Fibroblast of skin of right quadriceps (primary cell): ENCODE results near the gene SIPA1L3.

ENCODE experiments used
- DNase-seq: peaks from one replicate; pipeline ENCODE4 v3.0.0-alpha.2; 2013

Gene SIPA1L3

DNA sequence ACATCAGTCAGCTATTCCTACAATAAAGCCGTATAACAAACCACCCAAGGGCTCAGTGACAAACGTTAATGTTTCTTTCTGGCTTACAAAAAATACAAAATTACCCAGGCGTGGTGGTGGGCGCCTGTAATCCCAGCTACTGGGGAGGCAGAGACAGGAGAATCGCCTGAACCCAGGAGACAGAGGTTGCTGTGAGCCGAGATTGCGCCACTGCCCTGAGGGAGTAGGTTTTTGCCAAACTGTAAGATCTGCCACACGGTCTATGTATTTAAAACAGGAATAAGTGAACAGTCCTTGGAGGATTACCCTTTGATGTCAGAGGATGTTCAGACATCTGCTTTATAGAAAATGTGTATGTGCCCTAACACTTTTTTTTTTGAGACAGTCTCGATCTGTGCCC lies 211.2 kb downstream of the SIPA1L3 start:
- DNase-seq: no peak

DNA sequence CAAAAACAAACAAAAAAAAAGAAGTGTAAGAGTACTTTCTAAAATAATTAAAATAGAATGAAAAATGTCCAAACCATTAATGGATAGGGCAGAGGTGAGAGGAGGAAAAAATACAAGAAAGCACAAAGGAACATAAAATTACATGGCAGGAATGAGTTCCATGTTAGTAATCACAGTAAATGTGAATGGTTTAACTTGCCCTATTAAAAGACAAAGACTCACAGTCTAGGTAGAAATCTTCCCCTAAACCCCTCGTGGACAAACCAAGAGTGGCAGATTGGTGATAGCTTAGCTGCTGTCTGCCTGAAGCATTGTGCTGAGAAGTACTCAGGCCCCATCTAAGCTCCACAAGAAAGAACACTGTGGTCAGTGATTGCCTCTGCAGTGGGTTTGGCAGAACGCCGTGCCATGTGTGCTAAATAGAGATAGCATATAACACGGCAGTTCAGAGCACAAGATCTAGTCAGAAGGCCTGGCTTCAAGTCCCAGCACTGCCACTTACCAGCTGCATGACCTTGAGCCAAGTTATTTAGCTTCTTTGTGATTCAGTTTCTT lies 213.5 kb downstream of the SIPA1L3 start:
- DNase-seq: no peak

DNA sequence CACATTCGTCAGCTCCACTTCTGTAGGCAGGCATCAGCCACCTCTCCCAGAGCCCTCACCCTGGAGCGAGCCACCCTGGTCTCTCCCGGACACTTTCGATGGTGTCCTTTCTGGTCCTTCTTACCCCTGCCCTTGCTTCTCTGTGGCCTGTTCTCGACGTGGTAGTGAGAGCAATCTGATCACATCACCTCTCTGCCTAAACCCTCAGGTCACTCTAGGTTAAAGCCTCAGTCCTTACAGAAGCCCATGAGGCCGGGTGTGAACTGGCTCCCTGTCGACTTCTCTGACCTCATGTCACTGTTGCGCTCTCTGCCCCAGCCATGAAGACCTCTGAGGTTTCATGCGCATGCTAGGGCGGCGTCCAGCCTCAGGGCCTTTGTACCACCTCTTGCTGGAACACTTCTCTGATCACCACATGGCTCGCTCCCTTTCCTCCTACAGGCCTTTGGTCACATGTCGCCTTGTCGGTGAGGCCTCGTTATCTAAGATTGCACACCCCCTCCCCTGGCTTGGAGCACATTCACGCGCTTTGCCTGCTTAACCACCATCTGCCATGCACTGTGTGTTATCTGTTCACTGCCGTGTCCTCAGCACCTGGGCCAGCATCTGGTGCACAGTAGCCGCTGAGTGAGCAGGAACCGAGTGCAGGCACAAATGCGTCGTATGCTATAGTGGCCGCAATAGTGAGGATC lies 215.5 kb downstream of the SIPA1L3 start:
- DNase-seq: no peak

GRCh38 chr19:38125238-38125637 lies 218.2 kb downstream of the SIPA1L3 start:
- no peak for DNase-seq

DNA sequence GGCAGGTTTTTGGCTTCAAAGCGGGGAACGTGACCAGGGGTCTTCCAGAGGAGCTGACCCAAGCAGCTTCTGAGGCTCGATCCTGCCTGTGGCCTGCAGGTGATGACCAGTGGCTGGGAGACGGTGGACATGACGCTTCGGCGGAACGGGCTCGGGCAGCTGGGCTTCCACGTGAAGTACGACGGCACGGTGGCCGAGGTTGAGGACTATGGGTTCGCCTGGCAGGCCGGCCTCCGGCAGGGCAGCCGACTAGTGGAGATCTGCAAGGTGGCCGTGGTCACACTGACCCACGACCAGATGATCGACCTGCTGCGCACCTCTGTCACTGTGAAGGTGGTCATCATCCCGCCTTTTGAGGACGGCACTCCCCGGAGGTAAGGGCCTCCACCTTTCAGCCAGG lies 223.4 kb downstream of the SIPA1L3 start:
- no peak for DNase-seq

- DNase-seq: no peak
Measured at GRCh38 chr19:38132781-38133180, 225.8 kb downstream of the SIPA1L3 start.

- DNase-seq: no peak
Measured at GRCh38 chr19:38133319-38133718, 226.3 kb downstream of the SIPA1L3 start.

DNA sequence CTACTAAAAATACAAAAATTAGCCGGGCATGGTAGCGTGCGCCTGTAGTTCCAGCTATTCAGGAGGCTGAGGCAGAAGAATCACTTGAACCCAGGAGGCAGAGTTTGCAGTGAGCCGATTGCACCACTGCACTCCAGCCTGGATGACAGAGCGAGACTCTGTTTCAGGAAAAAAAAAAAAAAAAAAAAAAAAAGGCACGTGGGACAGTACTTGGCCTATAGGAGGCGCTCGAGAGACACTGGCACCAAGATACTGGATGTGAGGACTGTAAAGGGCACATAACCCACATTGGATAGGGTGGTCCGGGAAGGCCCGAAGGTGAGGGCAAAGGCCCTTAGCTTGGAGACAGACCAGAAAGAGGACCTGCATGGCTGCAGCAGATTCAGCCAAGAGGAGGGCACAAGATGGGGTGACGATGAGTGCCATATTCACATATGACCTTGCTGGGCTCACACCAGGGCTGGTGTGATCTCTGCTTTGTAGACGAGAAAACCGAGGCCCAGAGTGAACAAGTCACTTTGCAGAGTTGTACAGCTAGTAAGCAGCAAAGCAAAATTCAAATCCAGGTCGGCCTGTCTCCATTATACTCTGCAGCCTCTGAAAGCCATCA lies 227.6 kb downstream of the SIPA1L3 start:
- DNase-seq: peak; percentile 30

DNA sequence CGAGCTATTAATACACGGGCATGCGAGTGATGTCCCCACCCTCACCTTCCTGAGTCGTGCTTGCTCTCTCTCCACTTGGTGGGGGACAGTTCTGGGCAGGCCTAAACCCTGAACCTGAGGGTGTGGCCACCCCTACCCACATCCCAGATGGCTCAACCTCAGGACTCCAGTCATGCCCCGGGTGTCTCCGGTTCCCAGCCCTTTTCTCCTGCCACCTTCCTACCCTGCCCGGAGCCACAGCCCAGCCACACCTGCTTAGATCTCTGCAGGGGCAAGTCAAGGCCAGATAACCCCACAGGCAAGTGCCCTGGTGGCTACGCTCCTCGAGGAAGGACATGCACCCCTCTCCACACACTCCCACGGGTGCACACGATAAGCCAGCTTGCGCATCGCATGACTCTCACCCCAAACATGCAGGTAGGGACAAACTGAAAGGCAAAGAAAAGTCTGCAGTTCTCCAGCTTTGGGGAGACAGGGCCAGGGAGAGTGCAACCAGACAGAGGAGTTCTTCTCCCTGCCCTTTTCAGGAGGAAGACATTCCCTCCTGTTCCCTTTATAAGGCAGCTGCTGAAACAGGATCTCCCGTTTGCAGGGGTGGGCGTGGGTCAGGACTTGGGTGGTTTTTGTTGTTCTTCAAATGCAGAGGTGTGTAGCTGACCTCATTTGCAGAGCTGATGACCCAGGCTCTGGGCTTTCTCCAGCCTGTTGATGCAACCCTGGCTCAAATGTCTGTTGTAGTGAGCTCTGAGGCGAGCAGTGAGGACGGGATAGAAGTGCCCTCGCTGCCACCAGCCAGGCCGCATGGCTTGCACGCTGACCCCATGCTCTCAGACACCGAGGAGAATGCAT lies 228.4 kb downstream of the SIPA1L3 start:
- DNase-seq: no peak

GRCh38 chr19:38139122-38139521 lies 232.1 kb downstream of the SIPA1L3 start:
- no peak for DNase-seq

DNA sequence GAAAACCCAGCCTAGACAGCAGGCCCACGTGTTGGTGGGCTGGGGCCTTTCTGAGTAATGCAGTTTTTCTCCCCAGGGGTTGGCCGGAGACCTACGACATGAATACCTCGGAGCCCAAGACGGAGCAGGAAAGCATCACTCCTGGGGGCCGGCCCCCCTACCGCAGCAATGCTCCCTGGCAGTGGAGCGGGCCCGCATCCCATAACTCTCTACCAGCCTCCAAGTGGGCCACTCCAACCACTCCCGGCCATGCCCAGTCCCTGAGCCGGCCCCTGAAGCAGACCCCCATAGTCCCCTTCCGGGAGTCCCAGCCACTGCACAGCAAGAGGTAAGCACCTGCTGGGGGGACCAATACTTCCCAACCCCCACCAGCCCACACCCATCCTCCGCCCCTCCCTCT lies 234.1 kb downstream of the SIPA1L3 start:
- DNase-seq: no peak

DNA sequence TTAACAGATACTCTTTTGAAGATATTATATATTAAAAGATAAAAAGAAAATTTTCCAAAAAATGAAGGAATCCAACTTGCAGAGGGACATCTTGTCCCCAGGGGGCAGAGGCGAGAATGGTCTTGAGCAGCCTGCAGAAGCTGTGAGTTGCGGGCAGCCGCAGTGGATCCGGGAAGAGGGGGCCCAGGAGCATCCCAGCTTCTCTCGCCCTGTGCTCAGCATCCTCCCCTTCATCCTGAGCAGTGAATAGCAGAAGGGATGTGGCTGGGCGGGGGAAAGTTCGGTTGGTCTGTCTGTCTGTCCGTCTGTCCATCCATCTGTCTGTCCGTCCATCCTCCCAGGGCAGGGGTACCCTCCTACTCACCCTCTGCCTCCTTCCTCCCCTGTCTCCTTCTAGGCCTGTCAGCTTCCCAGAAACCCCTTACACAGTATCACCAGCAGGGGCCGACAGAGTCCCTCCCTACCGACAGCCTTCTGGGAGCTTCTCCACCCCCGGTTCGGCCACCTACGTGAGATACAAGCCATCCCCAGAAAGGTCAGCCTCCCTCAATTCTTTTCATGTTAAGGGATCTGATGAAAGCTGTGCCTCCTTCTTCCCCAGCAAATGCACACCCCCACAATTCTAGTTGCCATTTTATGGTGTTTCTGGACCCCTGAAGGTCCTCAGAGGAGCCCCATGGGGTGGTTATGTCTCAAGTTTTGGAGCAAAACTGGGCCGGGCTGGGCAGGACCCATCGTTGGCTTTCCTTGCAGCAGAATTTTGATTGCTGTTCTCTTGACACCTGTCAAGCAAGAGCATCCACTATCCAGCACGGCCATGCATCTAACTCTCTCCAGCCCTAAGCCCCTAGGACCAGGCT lies 235.4 kb downstream of the SIPA1L3 start:
- peak; percentile 53 for DNase-seq

DNA sequence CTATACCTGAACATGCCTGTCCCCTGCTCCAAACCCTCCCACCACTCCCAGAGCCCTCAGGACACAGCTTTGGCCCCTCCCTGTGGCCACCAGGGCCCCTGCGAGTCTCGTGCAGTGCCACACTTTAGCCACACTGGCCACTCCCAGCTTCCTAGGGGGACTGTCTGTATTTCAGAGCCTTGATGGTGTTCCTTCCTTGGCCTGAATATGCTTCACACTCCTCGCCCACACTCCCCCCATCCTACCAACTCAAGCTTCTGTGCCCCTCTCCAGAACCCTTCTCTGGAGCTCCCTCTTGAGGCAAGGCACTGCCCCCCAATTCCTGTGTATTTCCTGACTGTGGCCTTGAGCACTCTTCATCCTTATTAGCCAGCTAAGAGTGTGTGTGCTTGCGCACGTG lies 236.8 kb downstream of the SIPA1L3 start:
- DNase-seq: no peak

GRCh38 chr19:38144667-38145066 lies 237.7 kb downstream of the SIPA1L3 start:
- no peak for DNase-seq

- no peak for DNase-seq
Measured at GRCh38 chr19:38145623-38146022, 238.6 kb downstream of the SIPA1L3 start.

GRCh38 chr19:38148337-38148736 lies 241.3 kb downstream of the SIPA1L3 start:
- no peak for DNase-seq

GRCh38 chr19:38149661-38150061 lies 242.7 kb downstream of the SIPA1L3 start:
- DNase-seq: no peak

GRCh38 chr19:38151242-38151641 lies 244.2 kb downstream of the SIPA1L3 start:
- DNase-seq: no peak

DNA sequence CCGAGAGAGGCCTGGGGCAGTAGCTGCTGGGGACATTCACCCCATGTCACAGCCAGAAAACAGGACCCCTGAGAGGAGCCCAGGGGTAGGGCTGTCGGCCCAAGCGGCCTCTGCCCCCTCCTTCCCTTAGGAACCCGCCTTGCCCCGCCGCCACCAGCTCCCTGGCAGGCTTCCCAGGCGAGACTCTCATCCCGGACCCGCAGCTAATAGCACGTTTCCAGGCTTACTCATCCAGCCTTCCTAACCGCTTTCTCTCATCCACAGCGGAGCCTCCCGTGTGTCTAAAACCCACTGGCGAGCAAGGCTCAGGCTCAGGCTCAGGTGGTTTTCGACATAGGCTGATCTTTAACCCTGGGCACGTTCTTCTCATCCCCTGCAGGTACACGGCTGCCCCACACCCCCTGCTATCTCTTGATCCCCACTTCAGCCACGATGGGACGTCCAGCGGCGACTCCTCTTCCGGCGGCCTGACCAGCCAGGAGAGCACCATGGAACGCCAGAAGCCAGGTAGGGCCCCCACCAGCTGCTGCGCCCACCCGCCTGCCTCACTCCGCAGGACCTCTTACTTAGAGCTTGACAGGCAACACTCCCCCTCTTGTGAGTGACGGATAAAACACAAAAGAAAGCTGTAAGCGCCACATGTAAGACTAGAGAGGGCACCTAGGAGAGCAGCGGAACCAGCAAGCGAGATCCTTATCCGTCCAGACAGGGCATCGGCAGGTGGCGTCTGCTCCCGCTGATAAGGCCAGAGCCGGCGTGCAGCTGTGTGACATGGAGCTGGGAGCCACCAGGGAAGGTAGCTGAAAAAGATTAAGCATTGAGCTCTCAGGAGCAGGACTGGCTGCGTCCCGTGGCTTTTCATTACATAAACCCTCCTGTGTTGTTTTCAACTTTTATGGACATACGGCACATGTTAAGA lies 245.7 kb downstream of the SIPA1L3 start:
- peak; percentile 31 for DNase-seq

GRCh38 chr19:38155453-38155852 lies 248.4 kb downstream of the SIPA1L3 start:
- DNase-seq: peak; percentile 13

- DNase-seq: no peak
Measured at GRCh38 chr19:38158730-38159129, 251.7 kb downstream of the SIPA1L3 start.

GRCh38 chr19:38162094-38162493 lies 255.1 kb downstream of the SIPA1L3 start:
- DNase-seq: no peak
